Measurements from ENCODE around the gene BAG3.
"Not testable (repeated sequence)": the region's sequence is repeated elsewhere in the genome, so short reads cannot be mapped to it uniquely, and the experiment has no call there.

BAG3 gene

DNA sequence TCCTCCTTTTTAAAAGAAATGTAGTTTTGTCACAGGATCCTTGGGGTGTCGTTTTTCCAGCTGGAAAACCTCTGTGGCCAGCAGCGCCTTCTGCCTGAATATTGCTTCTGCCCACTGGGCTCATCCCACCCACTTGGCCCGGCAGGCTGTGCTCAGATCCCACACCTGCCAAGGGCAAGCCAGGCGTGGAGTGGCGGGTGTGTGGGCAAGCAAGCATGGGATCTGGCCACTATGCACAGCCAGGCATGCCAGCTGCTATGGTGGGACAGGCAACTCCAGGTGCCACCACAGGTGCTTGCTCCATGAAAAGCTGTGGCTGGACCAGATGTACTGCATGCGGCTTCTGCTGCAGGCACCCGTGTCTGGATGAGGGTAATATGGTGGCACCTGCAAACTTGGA lies 43.4 kb downstream of the BAG3 start:
- DNase-seq: no peak

- peak; percentile 74 for DNase-seq
Measured at GRCh38 chr10:119700321-119700954, 49.3 kb downstream of the BAG3 start.

GRCh38 chr10:119701861-119702260 lies 50.7 kb downstream of the BAG3 start:
- no peak for DNase-seq

DNA sequence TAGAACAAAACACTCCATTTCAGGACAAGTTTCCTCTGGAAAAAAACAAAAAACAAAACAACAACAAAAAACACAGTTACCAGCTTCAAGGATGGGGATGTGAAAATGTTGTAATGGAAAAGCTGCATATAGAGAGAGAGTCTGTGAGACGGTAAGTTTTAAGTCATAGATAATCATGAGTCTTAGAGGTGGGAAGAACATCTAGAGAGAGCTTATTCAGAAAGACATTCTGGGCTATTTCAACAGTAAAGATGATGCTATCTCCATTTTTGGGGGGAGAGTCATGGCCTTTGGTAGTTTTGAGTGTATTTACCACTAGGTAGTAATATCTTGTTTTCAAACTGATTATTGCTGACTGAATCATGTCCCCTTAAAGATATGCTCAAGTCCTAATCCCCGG lies 51.4 kb downstream of the BAG3 start:
- DNase-seq: peak; percentile 63

DNA sequence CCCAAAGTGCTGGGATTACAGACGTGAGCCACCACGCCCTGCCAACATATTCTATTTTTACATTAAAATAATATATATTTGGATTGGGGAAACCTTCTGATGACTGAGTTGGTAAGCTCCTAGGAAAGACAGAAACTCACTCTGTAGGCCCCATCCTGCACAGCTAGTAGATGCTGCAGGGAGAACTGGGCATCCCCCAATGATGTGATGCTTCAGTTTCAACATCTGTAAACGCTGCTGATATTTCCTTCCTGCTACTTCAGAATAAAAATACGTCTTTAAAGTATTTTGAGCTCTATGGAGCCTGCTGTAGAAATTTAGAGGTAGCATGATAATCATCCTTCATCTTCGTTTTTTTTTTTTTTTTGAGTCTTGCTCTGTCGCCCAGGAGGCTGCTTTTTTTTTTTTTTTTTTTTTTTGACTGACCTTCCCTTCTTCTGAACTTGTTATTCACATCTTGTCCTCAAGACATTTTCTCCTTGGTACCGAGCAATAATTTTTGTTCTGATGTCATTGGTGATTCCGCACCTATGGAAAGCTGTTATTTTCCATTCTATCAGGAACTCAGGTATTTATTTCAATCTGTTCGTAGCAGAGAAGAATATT lies 52.8 kb downstream of the BAG3 start:
- DNase-seq: peak; percentile 78

- no peak for DNase-seq
Measured at GRCh38 chr10:119705434-119705831, 54.3 kb downstream of the BAG3 start.

DNA sequence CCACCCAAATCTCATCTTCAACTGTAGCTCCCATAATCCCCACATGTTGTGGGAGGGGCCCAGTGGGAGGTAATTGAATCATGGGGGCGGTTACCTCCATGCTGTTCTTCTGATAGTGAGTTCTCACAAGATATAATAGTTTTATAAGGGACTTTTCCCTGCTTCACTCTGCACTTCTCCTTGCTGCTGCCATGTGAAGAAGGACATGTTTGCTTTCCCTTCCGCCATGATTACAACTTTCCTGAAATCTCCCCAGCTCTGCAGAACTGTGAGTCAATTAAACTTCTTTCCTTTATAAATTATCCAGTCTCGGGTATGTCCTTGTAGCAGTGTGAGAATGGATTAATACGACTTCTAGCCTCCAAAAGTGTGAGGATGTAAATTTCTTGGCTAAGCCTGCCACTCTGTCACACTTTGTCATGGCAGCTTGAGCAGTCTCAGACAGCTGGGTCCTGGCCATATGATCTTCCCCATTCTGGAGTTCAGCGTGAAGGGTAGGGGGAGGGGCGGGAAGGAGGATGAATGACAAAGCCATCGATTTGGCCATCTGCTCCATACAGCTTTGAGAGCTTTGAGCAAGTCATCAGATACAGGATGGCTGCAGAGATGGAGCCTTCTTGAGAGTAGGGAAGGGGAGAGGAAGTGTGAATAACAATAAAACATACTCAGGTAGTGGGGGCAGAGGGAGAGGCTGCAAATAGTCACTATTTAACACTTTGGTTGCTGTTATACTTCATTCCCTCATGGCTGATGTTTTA lies 55.5 kb downstream of the BAG3 start:
- DNase-seq: no peak

GRCh38 chr10:119707331-119707730 lies 56.2 kb downstream of the BAG3 start:
- peak; percentile 20 for DNase-seq

GRCh38 chr10:119710935-119711334 lies 59.8 kb downstream of the BAG3 start:
- not testable (repeated sequence) for DNase-seq

GRCh38 chr10:119713744-119714483 lies 62.7 kb downstream of the BAG3 start:
- DNase-seq: no peak

GRCh38 chr10:119714484-119714816 lies 63.3 kb downstream of the BAG3 start:
- DNase-seq: no peak

GRCh38 chr10:119715628-119716505 lies 64.7 kb downstream of the BAG3 start:
- no peak for DNase-seq

DNA sequence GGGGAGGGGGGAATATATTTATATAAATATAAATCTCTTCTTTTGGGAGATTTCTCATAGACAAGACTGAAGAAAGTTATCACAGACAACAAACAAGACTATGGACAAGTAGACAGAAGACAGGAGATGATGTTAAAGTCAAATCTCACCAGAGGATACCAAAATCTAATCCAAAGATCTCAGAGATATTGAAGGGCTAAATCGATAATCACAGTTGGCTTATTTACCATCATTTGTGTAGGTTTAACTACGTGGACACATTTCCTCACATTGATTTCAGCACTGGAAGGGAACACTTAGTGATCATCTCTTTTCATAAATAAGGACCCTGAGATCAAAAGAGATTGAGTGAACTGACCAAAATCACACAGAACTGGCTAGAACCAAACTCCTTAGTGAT lies 72.0 kb downstream of the BAG3 start:
- DNase-seq: no peak

GRCh38 chr10:119723624-119724023 lies 72.4 kb downstream of the BAG3 start:
- DNase-seq: no peak

- peak; percentile 61 for DNase-seq
Measured at GRCh38 chr10:119724593-119725516, 73.7 kb downstream of the BAG3 start.

- no peak for DNase-seq
Measured at GRCh38 chr10:119725517-119725827, 74.3 kb downstream of the BAG3 start.

DNA sequence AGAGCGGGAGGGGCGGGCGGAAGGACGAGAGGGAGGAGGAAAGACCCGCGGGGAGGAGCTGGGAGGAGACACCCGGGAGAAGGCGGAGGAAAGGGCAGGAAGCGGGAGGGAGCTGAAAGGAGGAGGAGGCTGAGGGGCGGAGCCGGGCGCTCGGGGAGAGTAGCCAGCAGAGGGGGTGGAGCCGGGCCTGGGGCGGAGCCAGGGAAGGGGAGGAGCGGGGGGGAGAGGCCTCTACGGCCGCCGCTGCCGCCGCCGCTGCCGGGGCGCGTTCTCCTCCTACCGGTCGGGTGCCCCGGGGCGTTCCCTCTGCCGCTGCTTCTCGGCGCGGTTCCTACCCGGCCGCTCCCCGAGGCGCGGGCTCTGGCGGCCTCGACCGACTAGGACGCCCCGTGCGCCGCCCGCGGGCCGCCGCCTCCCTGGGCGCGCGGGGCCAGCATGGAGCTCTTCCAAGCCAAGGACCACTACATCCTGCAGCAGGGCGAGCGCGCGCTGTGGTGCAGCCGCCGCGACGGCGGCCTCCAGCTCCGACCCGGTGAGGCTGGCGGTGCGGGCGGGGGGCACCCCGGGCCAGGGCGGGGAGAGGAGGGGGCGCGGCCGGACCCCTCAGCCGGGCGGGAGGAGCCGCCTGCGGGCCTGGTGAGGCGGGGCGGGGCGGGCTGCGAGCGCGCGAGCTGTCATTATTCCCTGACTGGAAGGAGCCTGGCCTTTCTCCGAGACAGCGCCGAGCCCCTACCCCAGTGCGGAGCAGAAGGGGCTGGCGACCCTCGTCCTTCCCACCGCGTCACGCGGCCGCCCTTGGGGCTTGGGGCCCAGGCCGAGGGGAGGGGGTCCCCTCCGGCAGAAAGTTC lies 74.9 kb downstream of the BAG3 start, which contains the start of gene INPP5F:
INPP5F (plus strand) TSS at position 223 of the 848 bp plus-strand sequence; CDS start at position 436, 213 bp downstream.
- peak; percentile 99 for DNase-seq

GRCh38 chr10:119726676-119727261 lies 75.6 kb downstream of the BAG3 start:
- DNase-seq: no peak
